Peyer's patch (tissue), 4 donors: ENCODE results near the gene MED13L.

Source experiments
- CTCF ChIP-seq, 6 experiments: fragments of 450-650 bp in 4 of 6; fragments of 200-600 bp in 2 of 6; sonication (generic) in 1 of 6; IDR thresholded peaks; one replicate each; pipeline ENCODE4 v1.5.1; 2017 to 2019; ENCODE audit warnings: antibody characterized with exemption in 6 of 6, mild to moderate bottlenecking in 3 of 6, moderate library complexity in 1 of 6
- POLR2A ChIP-seq, 2 donors: fragments of 450-650 bp; IDR thresholded peaks; one replicate each; pipeline ENCODE4 v1.5.1; 2017; ENCODE audit warnings: antibody characterized with exemption in 2 of 2, mild to moderate bottlenecking in 2 of 2, moderate library complexity in 2 of 2

GRCh38 chr12:116065606-116066005 lies 211.9 kb downstream of the MED13L start:
- TF ChIP-seq CTCF (IDR thresholded peaks at IDR 0.05), result no peak
- TF ChIP-seq POLR2A (IDR thresholded peaks at IDR 0.05), result no peak
